Upper lobe of left lung (tissue), 4 donors: ENCODE measurements around the gene CDH13.

Source experiments
- POLR2A ChIP-seq, 4 donors: fragments of 450-650 bp; IDR thresholded peaks; one replicate each; pipeline ENCODE4 v1.5.1; 2016 to 2017; ENCODE audit warnings: antibody characterized with exemption in 4 of 4, mild to moderate bottlenecking in 2 of 4
- TF ChIP-seq, protein P1 (sequence below), 6 experiments: fragments of 450-650 bp in 4 of 6; fragments of 200-600 bp in 2 of 6; sonication (generic) in 2 of 6; IDR thresholded peaks; one replicate each; pipeline ENCODE4 v1.5.1; 2016 to 2019; ENCODE audit warnings: antibody characterized with exemption in 6 of 6

DNA sequence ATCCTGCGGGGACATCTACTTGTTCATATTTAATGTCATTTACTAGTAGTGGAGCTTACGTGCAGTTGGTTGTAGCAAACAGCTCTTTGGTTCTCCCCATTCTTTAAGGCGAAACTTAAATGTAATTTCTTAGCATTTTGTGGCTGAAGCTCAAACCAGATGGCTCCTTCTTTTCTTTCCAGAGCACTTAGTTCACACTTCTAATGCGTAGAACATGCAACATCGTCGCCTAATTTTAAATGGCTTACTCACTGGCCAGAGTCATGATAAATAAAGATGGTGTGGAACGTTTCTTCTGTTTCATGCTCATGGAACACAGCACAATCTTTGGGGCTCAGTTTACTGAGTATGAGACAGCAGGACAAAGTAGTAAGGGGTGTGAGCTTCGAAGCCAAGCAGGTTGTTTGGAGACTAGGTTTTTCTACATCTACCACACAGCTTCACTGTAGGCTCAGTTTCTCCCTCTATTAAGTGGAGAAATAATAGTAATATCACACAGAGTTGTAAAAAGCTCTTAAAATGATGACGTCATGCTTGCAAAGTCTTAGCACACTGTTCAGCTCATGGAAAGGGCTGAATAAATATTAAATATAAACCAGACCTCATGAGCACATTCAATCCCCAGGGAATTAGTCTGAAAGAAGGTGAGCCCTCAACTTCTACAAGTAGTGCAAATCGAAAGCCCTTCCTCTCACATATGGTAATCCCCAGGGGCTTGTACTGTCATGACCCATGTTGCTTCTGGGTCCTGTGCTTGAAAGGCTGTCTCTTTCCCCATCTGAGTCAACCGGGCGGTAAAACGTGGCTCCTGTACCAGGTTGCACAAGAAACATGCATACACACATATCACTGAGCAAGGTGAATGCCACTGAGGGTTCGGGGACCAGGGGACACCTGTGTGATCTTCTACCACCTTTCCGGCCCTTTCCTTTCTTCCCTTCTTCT is 384.3 kb downstream of the CDH13 start:
- no peak for TF ChIP-seq POLR2A (IDR thresholded peaks at IDR 0.05)
- TF ChIP-seq, protein P1, sequence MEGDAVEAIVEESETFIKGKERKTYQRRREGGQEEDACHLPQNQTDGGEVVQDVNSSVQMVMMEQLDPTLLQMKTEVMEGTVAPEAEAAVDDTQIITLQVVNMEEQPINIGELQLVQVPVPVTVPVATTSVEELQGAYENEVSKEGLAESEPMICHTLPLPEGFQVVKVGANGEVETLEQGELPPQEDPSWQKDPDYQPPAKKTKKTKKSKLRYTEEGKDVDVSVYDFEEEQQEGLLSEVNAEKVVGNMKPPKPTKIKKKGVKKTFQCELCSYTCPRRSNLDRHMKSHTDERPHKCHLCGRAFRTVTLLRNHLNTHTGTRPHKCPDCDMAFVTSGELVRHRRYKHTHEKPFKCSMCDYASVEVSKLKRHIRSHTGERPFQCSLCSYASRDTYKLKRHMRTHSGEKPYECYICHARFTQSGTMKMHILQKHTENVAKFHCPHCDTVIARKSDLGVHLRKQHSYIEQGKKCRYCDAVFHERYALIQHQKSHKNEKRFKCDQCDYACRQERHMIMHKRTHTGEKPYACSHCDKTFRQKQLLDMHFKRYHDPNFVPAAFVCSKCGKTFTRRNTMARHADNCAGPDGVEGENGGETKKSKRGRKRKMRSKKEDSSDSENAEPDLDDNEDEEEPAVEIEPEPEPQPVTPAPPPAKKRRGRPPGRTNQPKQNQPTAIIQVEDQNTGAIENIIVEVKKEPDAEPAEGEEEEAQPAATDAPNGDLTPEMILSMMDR (IDR thresholded peaks at IDR 0.05) = no peak
